DOHH2 (cell line): ENCODE data around the gene CAMKK1.

Experiments used
- EZH2phosphoT487 ChIP-seq: fragments of 200-600 bp; sonication (generic); IDR thresholded peaks from 2 replicates; pipeline ENCODE4 v1.6.1; 2017; ENCODE audit warnings: borderline replicate concordance, mild to moderate bottlenecking, antibody characterized with exemption, low read length, moderate library complexity, mixed read lengths
- TF ChIP-seq, protein P1 (sequence below): fragments of 200-600 bp; sonication (generic); IDR thresholded peaks from one replicate; pipeline ENCODE4 v1.5.1; 2014; ENCODE audit warnings: antibody characterized with exemption, mild to moderate bottlenecking, low read depth, low read length; ENCODE audit not compliant: poor library complexity, severe bottlenecking

DNA sequence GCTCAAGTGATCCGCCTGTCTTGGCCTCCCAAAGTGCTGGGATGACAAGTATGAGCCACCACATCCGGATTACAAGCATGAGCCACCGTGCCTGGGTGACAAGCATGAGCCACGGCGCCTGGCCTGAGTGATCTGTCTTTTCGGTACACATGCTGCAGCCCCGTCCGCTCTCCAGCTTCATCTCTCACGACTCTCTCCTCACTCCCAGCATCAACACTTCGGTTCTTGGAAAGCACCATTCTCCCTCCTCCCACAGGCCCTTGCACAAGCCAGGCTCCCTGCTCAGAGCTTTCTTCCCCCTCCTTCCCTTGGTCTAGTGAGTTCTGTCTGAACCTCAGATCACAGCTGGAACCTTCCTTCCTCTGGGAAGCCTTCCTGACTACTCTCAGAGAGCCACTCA lies 40.3 kb downstream of the CAMKK1 start:
- TF ChIP-seq, protein P1, sequence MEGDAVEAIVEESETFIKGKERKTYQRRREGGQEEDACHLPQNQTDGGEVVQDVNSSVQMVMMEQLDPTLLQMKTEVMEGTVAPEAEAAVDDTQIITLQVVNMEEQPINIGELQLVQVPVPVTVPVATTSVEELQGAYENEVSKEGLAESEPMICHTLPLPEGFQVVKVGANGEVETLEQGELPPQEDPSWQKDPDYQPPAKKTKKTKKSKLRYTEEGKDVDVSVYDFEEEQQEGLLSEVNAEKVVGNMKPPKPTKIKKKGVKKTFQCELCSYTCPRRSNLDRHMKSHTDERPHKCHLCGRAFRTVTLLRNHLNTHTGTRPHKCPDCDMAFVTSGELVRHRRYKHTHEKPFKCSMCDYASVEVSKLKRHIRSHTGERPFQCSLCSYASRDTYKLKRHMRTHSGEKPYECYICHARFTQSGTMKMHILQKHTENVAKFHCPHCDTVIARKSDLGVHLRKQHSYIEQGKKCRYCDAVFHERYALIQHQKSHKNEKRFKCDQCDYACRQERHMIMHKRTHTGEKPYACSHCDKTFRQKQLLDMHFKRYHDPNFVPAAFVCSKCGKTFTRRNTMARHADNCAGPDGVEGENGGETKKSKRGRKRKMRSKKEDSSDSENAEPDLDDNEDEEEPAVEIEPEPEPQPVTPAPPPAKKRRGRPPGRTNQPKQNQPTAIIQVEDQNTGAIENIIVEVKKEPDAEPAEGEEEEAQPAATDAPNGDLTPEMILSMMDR = no peak
- no peak for TF ChIP-seq EZH2phosphoT487
